ENCODE results near the gene SFRP2.
A peak's percentile ranks its signal among the peaks of the same experiment; 100 is the strongest.

The SFRP2 gene

GRCh38 chr4:153763404-153763803 lies 25.5 kb downstream of the SFRP2 start:
- DNase-seq (ENCODE audit: low read depth): no peak
- H3K4me3 ChIP-seq (ENCODE audit: low read depth, low read length): no peak overlapping the region
- TF ChIP-seq CTCF (IDR thresholded peaks at IDR 0.05; ENCODE audit: control insufficient read depth, extremely low read depth, insufficient read depth): 0 out of 2 replicates have a peak, but pooled peaks have one; percentile 14

GRCh38 chr4:153759407-153760316 lies 29.2 kb downstream of the SFRP2 start, which contains the start of gene RNF175:
RNF175 (minus strand) TSS chr4:153760024; CDS start chr4:153759862, 162 bp downstream.
- no peak for TF ChIP-seq CTCF (IDR thresholded peaks at IDR 0.05; ENCODE audit: control insufficient read depth, extremely low read depth, insufficient read depth)
- no peak within 1 kb of the TSS for H3K4me3 ChIP-seq (ENCODE audit: low read depth, low read length)
- no peak for DNase-seq (ENCODE audit: low read depth)

GRCh38 chr4:153758688-153759406 lies 30.0 kb downstream of the SFRP2 start:
- H3K4me3 ChIP-seq (ENCODE audit: low read depth, low read length): no peak overlapping the region
- no peak for DNase-seq (ENCODE audit: low read depth)
- no peak for TF ChIP-seq CTCF (IDR thresholded peaks at IDR 0.05; ENCODE audit: control insufficient read depth, extremely low read depth, insufficient read depth)

GRCh38 chr4:153758136-153758535 lies 30.7 kb downstream of the SFRP2 start:
- no peak for TF ChIP-seq CTCF (IDR thresholded peaks at IDR 0.05; ENCODE audit: control insufficient read depth, extremely low read depth, insufficient read depth)
- no peak for DNase-seq (ENCODE audit: low read depth)
- H3K4me3 ChIP-seq (ENCODE audit: low read depth, low read length): no peak overlapping the region

GRCh38 chr4:153757407-153757806 lies 31.5 kb downstream of the SFRP2 start:
- DNase-seq (ENCODE audit: low read depth): no peak
- H3K4me3 ChIP-seq (ENCODE audit: low read depth, low read length): no peak overlapping the region
- no peak for TF ChIP-seq CTCF (IDR thresholded peaks at IDR 0.05; ENCODE audit: control insufficient read depth, extremely low read depth, insufficient read depth)

GRCh38 chr4:153755186-153755585 lies 33.7 kb downstream of the SFRP2 start:
- H3K4me3 ChIP-seq (ENCODE audit: low read depth, low read length): no peak overlapping the region
- DNase-seq (ENCODE audit: low read depth): no peak
- no peak for TF ChIP-seq CTCF (IDR thresholded peaks at IDR 0.05; ENCODE audit: control insufficient read depth, extremely low read depth, insufficient read depth)
